ENCODE measurements around the gene GPR89B. TPM values are rescaled to one million over a fixed set of nuclear protein-coding genes. Genes with fewer than 3 reads are reported as not detected.

GPR89B gene
- polyA plus RNA-seq, 1 donor (not counting 4 experiments of a cell fraction or from before 2014, with no cell fraction given) = 34.0 TPM

DNA sequence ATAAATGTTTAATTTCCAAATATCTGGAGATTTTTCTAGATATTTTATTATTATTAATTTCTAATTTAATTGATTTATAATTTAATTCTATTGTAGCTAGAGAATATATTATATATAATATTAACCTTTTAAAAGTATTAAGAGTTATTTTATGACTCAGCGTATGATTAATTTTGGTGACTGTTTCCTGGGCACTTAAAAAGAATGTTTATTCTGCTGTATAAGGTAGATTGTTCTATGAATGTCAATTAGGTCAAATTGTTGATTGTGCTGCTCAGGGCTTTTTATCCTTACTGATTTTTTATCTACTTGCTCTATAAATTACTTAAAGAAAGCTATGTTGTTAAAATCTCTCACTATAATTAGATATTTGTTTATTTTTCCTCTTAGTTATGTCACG lies 45.7 kb upstream of the GPR89B start:
- no peaks in the 10 kb centered on the region for H3K36me3 ChIP-seq (ENCODE audit: control insufficient read depth in 2 of 2, extremely low read depth in 1 of 2, insufficient read depth in 2 of 2, low read length in 2 of 2)
- no peak overlapping the region for H3K4me2 ChIP-seq (ENCODE audit: control insufficient read depth, extremely low read depth, insufficient read depth, low read depth, low read length)
- H3K9ac ChIP-seq (ENCODE audit: control insufficient read depth, extremely low read depth, insufficient read depth, low read length) = no peak overlapping the region
- H3K4me3 ChIP-seq (ENCODE audit: control insufficient read depth in 2 of 3, extremely low read depth in 1 of 3, insufficient read depth in 2 of 3, low read depth in 1 of 3, low read length in 3 of 3) = no peak overlapping the region
- dilution Hi-C loops (cut with MboI; ENCODE audit: extremely low pct_ligation_motif_present, low sequenced_read_pairs) = loop anchor here (25.0 kb wide), 1 partner anchor 145 kb away; no protein-coding TSS in a partner anchor
- H3K27me3 ChIP-seq (ENCODE audit: control insufficient read depth, extremely low read depth, insufficient read depth, low read length) = no peaks in the 10 kb centered on the region
- no peaks in the 10 kb centered on the region for H3K9me3 ChIP-seq (ENCODE audit: control insufficient read depth, low read depth, low read length)
- H3K79me2 ChIP-seq (ENCODE audit: control insufficient read depth, insufficient read depth, low read length) = no peaks in the 10 kb centered on the region
- FAIRE-seq (no peak), DNase-seq (ENCODE audit: low read depth, low spot score) (no peak)
- no peaks in the 10 kb centered on the region for H3K4me1 ChIP-seq (ENCODE audit: control insufficient read depth, extremely low read depth, insufficient read depth, low read length)
- TF ChIP-seq, protein P1, sequence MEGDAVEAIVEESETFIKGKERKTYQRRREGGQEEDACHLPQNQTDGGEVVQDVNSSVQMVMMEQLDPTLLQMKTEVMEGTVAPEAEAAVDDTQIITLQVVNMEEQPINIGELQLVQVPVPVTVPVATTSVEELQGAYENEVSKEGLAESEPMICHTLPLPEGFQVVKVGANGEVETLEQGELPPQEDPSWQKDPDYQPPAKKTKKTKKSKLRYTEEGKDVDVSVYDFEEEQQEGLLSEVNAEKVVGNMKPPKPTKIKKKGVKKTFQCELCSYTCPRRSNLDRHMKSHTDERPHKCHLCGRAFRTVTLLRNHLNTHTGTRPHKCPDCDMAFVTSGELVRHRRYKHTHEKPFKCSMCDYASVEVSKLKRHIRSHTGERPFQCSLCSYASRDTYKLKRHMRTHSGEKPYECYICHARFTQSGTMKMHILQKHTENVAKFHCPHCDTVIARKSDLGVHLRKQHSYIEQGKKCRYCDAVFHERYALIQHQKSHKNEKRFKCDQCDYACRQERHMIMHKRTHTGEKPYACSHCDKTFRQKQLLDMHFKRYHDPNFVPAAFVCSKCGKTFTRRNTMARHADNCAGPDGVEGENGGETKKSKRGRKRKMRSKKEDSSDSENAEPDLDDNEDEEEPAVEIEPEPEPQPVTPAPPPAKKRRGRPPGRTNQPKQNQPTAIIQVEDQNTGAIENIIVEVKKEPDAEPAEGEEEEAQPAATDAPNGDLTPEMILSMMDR (optimal IDR thresholded peaks at IDR 0.05 in 1 of 3, IDR thresholded peaks at IDR 0.05 in 1 of 3, conservative IDR thresholded peaks at IDR 0.05 in 1 of 3; ENCODE audit: extremely low read depth in 1 of 3, insufficient read depth in 2 of 3, low read length in 3 of 3) = no peak
- TF ChIP-seq EZH2 (IDR thresholded peaks at IDR 0.05; ENCODE audit: low read length) = no peak
- no peaks in the 10 kb centered on the region for H4K20me1 ChIP-seq (ENCODE audit: control insufficient read depth, extremely low read depth, insufficient read depth, low read length)
- H3K9me1 ChIP-seq (ENCODE audit: control insufficient read depth, extremely low read depth, insufficient read depth, low read length) = no peaks in the 10 kb centered on the region
- H3K27ac ChIP-seq (ENCODE audit: control insufficient read depth, insufficient read depth, low read length) = no peak overlapping the region
- no peak overlapping the region for H2AFZ ChIP-seq (ENCODE audit: control insufficient read depth, low read length)

DNA sequence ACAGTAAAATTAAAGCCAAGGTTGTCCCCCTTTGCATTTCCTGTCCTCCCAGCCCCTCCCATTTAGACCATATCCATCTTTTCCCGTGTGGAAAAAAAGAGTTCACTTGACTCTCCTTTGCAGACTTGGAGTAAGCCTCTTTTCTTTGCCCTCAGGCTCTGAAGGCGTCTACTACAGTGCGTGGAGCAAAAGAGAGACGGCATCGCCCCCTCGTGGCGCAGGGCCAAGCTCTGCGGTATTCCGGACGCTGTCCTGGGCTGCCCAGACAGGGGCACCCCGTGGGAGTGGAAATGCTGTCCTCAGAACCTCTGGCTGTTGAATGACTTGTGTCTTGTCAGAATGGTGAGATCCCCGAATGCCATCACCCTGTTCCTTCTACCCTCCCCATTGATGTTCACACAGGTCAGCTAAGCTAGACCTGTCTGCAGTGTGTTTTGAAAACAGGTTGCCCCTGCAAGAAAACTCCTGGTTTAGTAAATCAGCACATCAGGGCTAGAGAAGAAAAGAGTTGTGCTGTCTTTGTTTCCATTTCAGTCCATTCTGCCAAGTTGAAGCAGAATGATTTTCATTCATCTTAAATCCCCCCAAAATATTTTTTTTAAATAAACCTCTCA lies 37.9 kb upstream of the GPR89B start:
- FAIRE-seq (no peak), DNase-seq (ENCODE audit: low read depth, low spot score) (peak; percentile 19)
- no peak overlapping the region for H3K4me2 ChIP-seq (ENCODE audit: control insufficient read depth, extremely low read depth, insufficient read depth, low read depth, low read length)

More for the DNA sequence above, 37.9 kb upstream of the GPR89B start:
- TF ChIP-seq, protein P1 (optimal IDR thresholded peaks at IDR 0.05 in 1 of 3, IDR thresholded peaks at IDR 0.05 in 1 of 3, conservative IDR thresholded peaks at IDR 0.05 in 1 of 3; ENCODE audit: extremely low read depth in 1 of 3, insufficient read depth in 2 of 3, low read length in 3 of 3) = peak; percentile 81 to 91 (median 83)
- no peak for TF ChIP-seq EZH2 (IDR thresholded peaks at IDR 0.05; ENCODE audit: low read length)
- Histone ChIP-seq H3K4me3 (ENCODE audit: control insufficient read depth in 2 of 3, extremely low read depth in 1 of 3, insufficient read depth in 2 of 3, low read depth in 1 of 3, low read length in 3 of 3) (no peak overlapping the region), H2AFZ (ENCODE audit: control insufficient read depth, low read length) (no peak overlapping the region), H3K9me1 (ENCODE audit: control insufficient read depth, extremely low read depth, insufficient read depth, low read length) (no peaks in the 10 kb centered on the region), H3K27me3 (ENCODE audit: control insufficient read depth, extremely low read depth, insufficient read depth, low read length) (no peaks in the 10 kb centered on the region), H3K4me1 (ENCODE audit: control insufficient read depth, extremely low read depth, insufficient read depth, low read length) (no peaks in the 10 kb centered on the region), H4K20me1 (ENCODE audit: control insufficient read depth, extremely low read depth, insufficient read depth, low read length) (no peaks in the 10 kb centered on the region), H3K79me2 (ENCODE audit: control insufficient read depth, insufficient read depth, low read length) (no peaks in the 10 kb centered on the region), H3K27ac (ENCODE audit: control insufficient read depth, insufficient read depth, low read length) (no peak overlapping the region), H3K9ac (ENCODE audit: control insufficient read depth, extremely low read depth, insufficient read depth, low read length) (no peak overlapping the region), H3K9me3 (ENCODE audit: control insufficient read depth, low read depth, low read length) (no peaks in the 10 kb centered on the region), H3K36me3 (ENCODE audit: control insufficient read depth in 2 of 2, extremely low read depth in 1 of 2, insufficient read depth in 2 of 2, low read length in 2 of 2) (no peaks in the 10 kb centered on the region)
- dilution Hi-C loops (cut with MboI; ENCODE audit: extremely low pct_ligation_motif_present, low sequenced_read_pairs) = loop anchor here (25.0 kb wide), 1 partner anchor 153 kb away; no protein-coding TSS in a partner anchor

All from keratinocyte (primary cell).